Activated CD4-positive, alpha-beta memory T cell treated with anti-CD3 and anti-CD28 coated beads, Interleukin-2, amount 10 ng/mL, durations not matched to agents 7 days and 5 days (primary cell): ENCODE measurements around the gene CD276. TPM values are rescaled to one million over a fixed set of nuclear protein-coding genes. Genes with fewer than 3 reads are reported as not detected.

Experiments used
- total RNA-seq, 2 experiments: library from RNA; stranded (reverse); gene quantifications; one replicate each; pipeline ENCODE4 v1.2.3, GENCODE V29; 2021

Gene CD276
- total RNA-seq, 2 experiments from 2014 or later, result 0.88 to 1.6 TPM

Other genes with a start within 250 kb of the CD276 start
- not detected for gene REC114, start 241.2 kb upstream of the CD276 start, total RNA-seq
- gene NPTN, start 51.0 kb upstream of the CD276 start, total RNA-seq, result 10 to 100 TPM; 44.5 to 46.0 TPM
- not detected for gene INSYN1, start 69.0 kb downstream of the CD276 start, total RNA-seq
- not detected for gene TBC1D21, start 189.2 kb downstream of the CD276 start, total RNA-seq
- gene LOXL1, start 242.1 kb downstream of the CD276 start, total RNA-seq, result 10 to 100 TPM in 1 of 2 experiments, 1 to 10 TPM in 1; 9.1 to 10.9 TPM